GM21528 (cell line): Measurements from ENCODE around the gene FLNA.
A peak's percentile ranks its signal among the peaks of the same experiment; 100 is the strongest.

Experiments
- ATAC-seq: cut with Tn5 transposase; IDR thresholded peaks from one replicate; pipeline ENCODE4 v1.9.1; 2021; ENCODE audit warnings: mild to moderate bottlenecking, moderate library complexity; ENCODE audit not compliant: unreplicated experiment, low FRiP score

Gene FLNA

DNA sequence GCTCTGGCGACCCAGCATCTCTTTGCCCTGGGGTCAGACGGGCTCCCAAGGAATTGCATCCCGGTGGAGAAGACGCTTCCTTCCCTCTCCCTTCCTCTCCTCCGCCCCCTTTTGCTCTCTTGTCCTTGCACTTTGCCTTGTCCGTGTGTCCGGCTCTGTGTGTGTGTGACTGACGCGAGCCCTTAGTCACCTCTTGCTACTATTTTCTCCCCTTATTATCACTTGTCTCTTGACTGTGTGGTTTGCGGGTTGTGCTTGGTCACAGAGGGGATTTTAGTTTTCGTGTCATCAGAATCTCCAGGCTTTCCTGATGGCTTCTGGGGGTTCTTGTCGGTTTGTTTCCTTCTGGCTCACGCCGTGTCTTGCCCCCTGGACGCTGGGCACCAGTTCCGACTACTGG lies 31.4 kb downstream of the FLNA start:
- peak; percentile 5 for ATAC-seq

DNA sequence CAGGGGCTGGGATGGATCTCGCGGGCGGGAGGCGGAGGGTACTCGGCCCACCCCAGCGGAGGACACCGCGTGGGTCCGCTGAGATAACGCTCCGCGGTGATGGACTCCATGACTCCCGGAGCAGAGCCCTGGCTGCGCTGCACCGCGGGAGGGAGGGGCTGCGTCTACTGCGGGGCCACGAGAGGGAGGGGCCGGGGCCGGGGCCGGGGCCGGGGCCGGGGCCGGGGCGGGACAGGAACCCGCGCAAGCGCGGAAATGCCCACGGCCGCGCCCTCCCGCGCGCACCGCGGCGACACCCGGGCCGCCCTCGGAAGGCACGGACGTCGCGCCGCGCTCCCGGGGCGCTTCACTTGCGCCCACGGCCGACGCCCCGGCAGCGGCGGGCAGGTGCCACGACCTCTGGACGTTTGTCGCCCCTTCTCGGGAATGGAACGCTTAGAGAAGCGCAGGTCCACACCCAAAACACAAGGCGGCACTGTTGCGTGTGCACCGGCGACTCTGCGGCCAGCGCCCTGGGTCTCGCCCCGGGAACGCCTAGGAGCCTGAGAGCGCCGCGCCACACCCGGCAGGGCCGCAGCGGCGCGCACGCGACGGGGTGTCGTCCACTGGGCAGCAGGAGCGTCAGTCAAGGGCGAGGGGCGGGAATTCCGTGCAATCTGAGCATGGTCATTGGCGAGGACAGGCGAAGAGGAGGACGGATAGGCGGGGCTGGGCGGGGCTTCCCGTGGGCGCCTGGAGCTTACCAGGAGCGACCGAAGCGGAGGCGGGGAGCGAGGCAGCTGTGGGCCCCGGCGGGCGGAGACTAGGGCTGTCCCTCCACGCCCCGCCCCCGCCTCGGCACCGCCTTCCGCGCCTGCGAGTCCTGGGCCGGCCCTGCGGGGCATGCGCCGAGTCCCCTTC lies 32.8 kb downstream of the FLNA start:
- ATAC-seq: peak; percentile 64

DNA sequence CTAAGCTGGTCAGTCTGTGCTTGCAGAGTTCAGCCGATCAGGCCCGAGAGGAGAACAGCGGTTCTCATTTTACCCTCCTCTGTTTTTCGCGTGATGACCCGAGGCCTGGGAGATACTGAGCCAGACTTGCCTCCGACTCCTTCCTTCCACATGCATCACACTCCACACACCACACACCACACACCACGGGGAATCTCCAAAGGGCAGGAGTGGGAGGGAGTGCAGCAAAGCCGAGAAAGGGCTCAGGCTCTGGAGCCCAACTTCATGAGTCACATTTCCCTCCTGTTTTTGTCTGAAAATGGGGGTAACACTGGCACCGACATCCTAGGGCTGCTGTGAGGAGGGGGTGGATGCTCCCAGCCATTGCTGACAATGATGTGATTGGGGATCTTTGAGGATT lies 39.9 kb downstream of the FLNA start:
- ATAC-seq: no peak

DNA sequence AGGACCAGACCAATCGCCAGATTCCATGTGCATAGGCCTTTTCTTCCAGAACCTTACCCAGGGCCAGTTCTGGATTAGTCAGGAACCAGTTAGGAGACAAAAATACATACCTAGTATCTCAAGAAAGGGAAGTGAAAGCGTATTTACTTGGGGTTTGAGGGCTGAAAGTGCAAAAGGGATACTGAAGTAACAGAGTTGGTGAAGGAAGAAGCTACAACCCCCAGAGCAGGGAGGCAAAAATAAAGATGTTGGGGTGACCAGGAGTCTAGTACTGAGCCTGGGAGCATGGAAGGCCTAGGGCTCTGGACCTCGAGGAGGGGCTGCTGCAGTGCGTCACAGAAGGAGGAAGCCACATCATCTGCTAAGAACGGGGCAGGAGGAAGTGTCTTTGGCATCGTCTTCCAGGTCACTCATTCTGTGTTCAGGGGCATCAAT lies 40.6 kb downstream of the FLNA start:
- ATAC-seq: peak; percentile 75

DNA sequence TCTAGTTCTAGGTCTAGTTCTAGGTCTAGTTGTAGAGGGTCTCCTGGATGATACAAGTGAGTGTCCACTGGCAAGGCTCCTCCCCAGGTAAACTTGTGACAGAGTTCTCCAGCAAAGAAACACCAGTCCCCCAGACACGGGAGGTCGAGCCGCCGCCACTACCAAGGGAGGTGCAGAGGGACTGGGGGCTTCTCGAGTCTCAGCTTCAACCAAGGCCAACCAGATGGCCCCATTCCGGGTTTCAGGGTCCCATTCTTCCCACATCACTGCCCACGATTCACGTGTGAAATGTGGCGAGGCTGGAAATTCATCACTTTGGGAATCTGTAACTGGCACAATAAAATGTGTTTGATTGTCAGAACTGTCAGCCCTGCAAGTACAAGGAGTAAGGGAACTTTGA lies 41.3 kb downstream of the FLNA start:
- no peak for ATAC-seq

DNA sequence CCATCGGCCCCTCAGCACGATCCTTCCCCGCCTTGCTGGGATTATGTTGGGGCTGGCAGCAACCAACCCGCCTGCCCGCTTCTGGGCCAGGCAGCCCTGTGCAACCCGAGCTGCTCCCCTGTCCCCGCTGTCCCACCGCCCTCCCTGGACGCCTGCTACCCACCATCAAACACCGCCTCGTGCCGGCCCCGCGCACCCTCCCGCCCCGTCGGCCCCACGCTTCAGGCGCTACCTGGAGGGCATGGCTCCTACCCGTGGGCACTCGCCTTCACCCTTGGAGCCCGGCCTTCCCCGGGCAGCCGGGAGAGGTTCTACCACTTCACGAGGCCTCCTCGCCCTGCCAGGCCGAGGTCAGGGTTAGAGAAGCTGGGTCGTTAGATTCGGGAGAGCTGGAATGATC lies 41.9 kb downstream of the FLNA start:
- no peak for ATAC-seq

DNA sequence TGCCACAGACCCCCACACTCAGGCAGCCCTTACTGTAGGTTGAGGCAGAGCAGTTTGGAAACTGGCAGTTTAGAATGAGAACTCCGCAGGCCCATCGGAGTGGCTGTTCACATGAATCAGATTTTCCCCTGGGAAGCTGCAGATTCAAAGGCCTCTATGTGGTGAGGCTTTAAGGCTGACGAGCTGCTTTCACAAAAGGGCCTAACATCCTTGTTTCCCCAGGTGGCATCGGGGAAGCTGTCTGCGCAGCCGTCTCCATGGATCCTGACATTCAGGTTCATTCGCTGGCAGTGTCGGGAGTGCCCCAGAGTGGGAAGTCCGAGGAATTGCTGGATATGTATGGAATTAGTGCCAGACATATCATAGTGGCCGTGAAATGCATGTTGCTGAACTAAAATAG lies 45.1 kb downstream of the FLNA start:
- no peak for ATAC-seq

DNA sequence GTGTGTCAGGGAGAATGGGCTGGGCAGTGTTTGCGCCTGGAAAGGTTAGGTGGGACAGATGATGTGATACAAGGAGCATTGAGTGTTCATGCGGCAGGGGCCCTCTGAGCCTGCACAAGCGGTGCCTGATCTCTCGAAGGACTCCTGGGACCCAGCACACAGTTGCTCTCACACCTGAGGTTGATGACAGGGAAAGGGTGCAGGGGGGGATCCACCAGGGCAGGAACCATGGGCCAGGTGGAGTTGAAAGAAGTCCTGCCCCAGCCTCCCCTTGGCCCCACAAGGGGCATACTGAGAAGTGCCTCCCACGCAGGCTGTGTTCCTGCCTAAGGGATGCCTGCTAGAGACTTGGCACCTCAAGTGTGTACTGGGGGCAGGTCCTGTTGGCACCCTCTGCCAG lies 45.8 kb downstream of the FLNA start:
- ATAC-seq: no peak

DNA sequence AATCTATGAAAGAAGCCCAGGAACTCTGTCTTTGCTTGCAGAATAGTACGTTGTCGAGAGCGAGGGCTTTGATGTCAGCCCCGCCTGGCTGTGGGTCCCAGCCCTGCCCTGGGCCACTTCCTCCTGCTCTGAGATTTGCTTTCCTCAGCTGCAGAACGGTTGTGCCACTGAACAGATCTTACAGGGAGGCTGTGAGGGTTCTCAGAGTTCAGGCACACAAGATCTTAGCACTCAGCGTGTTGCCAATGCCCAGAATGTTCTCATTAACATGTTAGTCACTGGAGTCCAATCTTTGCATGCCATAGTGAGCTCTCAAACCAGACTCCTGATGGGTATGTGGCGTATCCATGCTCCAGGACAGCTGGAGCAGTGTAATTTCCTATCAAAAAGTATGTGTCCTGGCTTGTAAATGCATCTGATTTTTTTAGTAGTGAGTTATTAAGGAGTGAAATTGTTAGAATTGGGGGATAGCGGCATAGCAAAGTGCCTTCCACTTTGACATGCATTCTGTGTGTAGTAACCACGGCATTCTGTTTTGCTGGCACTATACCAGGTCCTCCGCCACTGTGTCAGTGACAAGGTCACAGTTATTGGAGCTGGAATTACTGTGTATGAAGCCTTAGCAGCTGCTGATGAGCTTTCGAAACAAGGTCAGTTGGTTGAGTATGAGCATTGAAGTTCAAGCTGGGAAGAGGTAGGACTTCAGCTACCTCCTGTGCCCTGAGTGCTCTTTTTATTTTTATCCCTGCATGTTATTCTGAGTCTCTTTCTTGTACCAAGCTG lies 47.2 kb downstream of the FLNA start:
- no peak for ATAC-seq

DNA sequence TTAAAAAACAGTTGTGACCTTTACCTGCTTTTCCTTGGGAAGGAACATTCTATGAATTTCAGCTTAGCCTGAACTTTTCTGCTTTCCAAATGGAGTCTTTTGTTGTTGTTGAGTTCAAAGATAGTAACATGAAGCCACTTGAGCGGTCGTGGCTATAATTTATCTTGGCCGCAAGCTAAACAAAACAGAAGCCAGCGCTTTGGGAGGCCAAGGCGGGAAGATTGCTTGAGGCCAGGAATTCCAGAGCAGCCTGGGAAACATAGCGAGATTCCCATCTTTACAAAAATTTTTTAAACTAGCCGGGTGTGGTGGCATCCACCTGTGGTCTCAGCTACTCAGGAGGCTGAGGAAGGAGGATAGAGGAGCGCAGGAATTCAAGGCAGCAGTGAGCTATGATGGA lies 48.9 kb downstream of the FLNA start:
- no peak for ATAC-seq

DNA sequence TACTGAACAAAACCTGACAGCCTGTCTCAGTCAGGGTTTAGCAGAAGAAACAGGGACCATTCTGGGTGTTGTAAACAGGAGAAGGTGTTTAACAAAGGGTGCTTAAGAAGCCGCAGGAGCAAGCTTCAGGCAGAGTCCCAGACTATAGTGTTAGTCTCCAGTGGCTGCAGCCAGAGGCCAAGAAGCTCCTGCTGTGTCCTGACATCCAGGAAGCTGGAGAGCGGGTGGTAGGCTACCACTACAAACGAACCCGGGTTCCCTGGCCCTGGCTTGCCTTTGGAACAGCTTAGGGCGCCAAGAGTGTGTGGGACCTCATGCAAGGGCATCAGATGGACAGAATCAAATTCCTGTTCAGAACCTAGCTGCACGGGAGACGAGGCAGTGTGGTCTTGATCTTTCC lies 50.9 kb downstream of the FLNA start:
- ATAC-seq: no peak

DNA sequence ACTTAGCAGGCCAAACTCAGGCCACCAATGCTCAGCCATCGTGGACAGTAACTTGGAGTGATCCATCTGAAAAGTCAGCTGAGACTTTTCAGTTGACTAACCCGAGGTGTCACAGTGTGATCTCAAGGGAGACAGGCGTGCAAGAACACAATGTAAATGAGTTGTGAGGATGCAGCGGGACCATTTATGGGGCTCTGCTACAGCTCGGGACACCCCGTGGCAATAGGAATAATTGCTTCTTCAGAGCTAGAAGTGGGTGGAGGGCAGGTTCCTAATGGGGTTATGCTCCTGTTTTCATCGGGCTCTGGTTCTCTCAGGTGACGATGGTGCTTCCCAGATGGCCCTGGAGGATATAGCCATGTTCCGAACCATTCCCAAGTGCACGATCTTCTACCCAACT lies 51.5 kb downstream of the FLNA start:
- ATAC-seq: no peak

DNA sequence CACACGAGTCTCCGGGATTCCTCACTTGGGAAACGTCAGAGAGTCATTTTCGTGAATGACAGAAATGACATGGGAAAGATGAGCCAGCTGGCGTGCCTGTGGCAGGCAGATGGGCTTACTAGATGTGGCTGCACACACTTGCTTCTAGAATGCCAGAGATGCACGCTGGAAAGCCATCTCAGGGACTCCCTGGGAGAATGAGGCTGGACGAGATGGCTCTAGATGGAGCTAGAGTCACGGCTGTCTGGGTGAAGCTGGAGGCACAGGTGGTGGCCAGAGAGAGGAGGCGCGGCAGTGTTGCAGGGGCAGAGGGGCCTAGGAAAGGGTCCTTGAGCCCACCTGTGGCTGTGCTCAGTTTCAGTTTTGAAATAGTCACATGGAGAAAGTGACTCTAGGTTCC lies 52.8 kb downstream of the FLNA start:
- ATAC-seq: no peak

DNA sequence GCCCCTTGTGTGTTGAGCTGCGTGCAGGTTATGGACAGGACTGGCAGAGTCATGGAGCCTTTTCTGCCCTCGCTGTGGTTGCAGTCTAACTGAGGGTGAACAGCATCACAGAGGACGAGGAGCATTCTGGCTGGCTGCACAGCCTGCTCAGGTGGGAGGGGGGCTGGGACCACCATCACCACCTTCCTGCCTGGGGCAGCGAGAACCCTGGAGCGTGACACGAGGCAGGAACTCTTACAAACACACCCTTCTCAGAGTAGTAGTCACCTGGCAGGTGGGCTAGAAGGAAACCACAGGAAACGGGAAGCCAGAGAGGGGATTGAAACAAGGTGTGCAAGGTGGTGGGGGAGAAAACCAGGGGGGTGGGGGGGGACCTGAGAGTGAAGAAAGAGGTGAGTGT lies 53.3 kb downstream of the FLNA start:
- no peak for ATAC-seq

DNA sequence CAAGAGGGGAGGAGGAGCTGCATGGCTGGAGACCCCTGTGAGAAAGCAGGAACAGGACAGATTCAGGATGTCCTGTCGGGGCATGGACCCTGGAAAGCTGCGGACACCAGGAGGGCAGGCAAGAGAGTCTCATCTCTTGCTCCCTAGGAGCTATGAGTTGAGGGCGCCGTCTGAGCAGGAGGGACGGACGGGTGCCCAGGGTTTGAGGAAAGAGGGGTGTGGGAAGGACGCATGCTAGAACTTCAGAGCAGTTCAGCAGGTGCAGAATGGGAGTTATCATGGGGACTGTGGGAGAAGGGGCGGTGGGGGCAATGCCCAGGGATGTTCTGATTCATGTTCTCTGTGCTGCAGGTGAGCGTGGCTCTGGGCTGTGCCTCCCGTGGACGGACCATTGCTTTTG lies 54.0 kb downstream of the FLNA start:
- ATAC-seq: no peak

DNA sequence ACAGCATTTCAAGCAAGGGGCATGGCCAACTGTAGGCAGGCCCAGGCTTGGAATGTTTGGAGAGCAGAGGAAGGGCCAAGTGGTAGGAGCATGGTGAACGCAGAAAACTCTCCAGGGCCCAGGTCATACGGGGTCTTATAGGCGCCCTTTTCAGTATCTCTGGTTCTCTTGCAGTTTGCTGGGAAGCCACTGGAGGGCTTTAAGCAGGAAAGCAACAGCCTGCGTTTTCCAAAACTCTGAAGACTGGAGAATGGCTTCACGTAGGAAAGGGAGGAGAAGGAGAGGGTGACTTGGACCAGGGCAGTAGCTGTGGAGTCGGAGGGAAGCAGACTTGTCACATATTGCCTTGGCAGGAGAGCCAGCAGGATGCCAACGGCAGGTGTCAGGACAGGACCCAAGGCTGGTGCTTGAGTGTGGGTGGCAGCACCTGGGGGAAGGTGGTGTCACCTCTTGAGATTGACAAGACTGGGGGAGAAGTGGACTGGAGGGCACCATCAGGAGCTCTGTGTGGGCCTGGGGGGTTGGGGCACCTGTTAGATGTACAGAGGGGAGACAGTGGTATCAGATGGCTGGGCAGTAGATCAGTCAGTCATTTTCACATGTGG lies 56.9 kb downstream of the FLNA start:
- ATAC-seq: no peak

DNA sequence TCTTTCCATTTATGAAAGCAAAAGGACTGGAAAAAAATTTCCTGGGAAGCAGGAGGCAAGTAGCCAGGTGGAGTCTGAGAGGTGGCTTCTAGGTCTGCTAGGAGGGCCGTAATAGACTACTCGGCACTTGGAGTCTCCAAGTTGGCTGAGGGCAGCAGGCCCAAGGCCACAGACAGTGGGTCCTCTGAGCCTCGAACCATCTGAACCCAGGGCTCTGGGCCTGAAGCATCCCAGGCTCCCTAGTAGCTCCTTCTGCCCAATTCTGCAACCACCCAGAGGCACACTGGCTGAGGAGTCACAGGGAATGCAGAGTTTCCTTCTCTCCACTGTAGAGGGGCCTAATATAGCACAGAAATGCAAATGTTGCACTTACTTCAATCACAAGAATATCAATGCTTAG lies 59.0 kb downstream of the FLNA start:
- no peak for ATAC-seq

DNA sequence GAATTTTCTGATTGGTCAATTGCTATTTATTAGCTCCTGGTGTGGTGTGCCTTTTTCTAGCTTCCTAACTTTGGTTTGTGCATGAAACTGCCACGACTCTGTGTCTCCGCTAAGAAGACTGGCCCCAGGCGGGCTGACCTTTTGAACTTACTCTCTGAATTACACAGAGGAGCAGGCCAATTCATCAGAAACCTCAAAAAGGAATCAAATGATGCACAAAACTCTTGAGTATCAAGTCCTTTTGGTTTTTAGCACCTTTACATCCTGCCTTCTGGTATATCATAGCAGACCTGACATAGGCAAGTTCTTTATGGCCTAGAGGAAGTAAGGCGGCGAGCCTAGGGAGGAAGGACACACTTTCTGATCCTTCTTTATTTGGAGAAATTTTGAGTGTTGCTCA lies 61.3 kb downstream of the FLNA start:
- no peak for ATAC-seq

DNA sequence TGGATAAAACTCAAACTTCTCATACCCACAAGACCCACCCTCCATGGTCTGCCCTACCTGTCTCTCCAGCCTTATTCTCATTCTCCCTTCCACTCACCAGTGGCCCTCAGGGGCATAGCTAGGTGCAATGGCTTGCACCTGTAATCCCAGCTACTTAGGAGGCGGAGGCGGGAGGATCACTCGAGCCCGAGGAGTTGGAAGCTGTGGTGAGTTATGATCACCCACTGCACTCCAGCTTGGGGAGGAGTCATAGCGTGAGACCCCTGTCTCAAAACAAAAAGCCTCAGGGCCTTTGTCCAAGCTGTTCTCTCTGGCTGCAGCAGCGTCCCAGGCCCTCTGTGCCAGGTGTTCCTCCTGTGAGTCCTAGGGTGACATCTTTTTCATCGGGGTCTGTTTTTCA lies 62.3 kb downstream of the FLNA start:
- no peak for ATAC-seq

DNA sequence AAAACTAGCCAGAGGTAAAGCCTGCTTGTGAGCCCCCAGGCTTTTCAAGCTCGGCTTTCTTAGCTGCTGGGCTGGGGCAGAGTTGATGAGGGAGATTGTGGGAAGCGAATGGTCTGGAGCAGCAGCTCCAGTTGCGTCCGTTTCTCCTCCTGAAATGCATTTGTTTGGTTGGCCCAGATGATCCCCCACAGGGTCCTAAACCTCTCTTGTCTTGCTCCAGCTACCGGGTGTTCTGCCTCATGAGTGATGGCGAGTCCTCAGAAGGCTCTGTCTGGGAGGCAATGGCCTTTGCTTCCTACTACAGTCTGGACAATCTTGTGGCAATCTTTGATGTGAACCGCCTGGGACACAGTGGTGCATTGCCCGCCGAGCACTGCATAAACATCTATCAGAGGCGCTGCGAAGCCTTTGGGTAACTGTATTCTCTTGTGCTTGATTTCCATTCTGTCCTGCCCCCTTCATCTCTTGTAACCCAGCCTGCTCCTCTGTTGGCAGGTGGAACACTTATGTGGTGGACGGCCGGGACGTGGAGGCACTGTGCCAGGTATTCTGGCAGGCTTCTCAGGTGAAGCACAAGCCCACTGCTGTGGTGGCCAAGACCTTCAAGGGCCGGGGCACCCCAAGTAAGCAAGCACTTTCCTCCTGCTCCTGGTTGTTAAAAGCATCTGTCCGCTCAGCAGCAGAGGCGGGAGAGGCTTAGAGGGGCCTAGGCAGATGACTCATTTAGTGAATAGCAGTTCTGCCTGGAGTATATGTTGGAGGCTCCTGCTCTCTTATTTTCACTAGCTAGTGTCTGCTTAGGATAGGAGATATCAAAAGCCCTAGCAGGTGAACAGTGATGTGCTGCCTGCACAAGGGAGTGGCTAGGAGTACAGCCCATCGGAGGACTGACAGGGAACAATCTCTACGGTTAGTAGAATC lies 63.6 kb downstream of the FLNA start:
- no peak for ATAC-seq
